ENCODE data around the gene ZNF223. TPM values are rescaled to one million over a fixed set of nuclear protein-coding genes. Genes with fewer than 3 reads are reported as not detected.

The ZNF223 gene
- total and polyA plus RNA-seq, 9 of the 15 experiments (the other 6 are each of a cell fraction or from before 2014, with no cell fraction given) = 0.21 to 1.8 (median 0.71) TPM

GRCh38 chr19:44010468-44010867 lies 41.4 kb upstream of the ZNF223 start:
- Histone ChIP-seq H3K4me2 (ENCODE audit: insufficient read depth, low read length) (no peak overlapping the region), H3K9me1 (ENCODE audit: control insufficient read depth, insufficient read depth, low read length) (no peaks in the 10 kb centered on the region), H3K27ac (ENCODE audit: extremely low read depth, low read depth, low read length) (no peak overlapping the region), H3K9me3 (replicated peaks; ENCODE audit: control insufficient read depth, insufficient read depth, low read depth, low read length) (peaks cover 4% of the 10 kb centered on the region; the same call in 1 of the 2 replicates), H3K27me3 (ENCODE audit: control insufficient read depth in 2 of 2, insufficient read depth in 2 of 2, low read length in 2 of 2) (no peaks in the 10 kb centered on the region), H4K20me1 (replicated peaks; ENCODE audit: control insufficient read depth, insufficient read depth, low read length) (no peaks in the 10 kb centered on the region), H3K9ac (ENCODE audit: insufficient read depth in 1 of 2, low read depth in 2 of 2, low read length in 2 of 2) (no peak overlapping the region), H2AFZ (ENCODE audit: low read depth, low read length) (no peak overlapping the region), H3K79me2 (ENCODE audit: control insufficient read depth, insufficient read depth, low read length) (no peaks in the 10 kb centered on the region), H3K4me3 (no peak overlapping the region), H3K36me3 (ENCODE audit: control insufficient read depth, insufficient read depth, low read length) (peaks cover 17% of the 10 kb centered on the region; the same call in 2 of the 3 replicates), H3K4me1 (replicated peaks in 1 of 2; ENCODE audit: control insufficient read depth in 2 of 2, insufficient read depth in 2 of 2, low read length in 2 of 2) (no peaks in the 10 kb centered on the region)
- POLR2A ChIA-PET = no interaction called here
- FAIRE-seq (no peak), DNase-seq (ENCODE audit: extremely low read depth in 1 of 4, low spot score in 3 of 4) (no peak), ATAC-seq (no peak)
- TF ChIP-seq RBM25 (IDR thresholded peaks at IDR 0.05; ENCODE audit: low read depth, low read length, severe bottlenecking) (peak; percentile 82), POLR2A (conservative IDR thresholded peaks at IDR 0.05) (no peak), ZNF75A (CRISPR knock-in tag; IDR thresholded peaks at IDR 0.05) (peak; percentile 95), NKRF (IDR thresholded peaks at IDR 0.05; ENCODE audit: borderline replicate concordance) (no peak), ZNF518B (CRISPR knock-in tag; IDR thresholded peaks at IDR 0.05) (no peak), ZNF280B (CRISPR knock-in tag; IDR thresholded peaks at IDR 0.05) (0 out of 2 replicates have a peak, but pooled peaks have one; percentile 49), TCF3 (CRISPR knock-in tag; IDR thresholded peaks at IDR 0.05) (no peak), TRIM28 (IDR thresholded peaks at IDR 0.05) (peak; percentile 90), ZNF280A (IDR thresholded peaks at IDR 0.05; ENCODE audit: low read depth, partially characterized antibody) (peak; percentile 85), XRCC3 (IDR thresholded peaks at IDR 0.05) (0 out of 2 replicates have a peak, but pooled peaks have one; percentile 57), CBX5 (IDR thresholded peaks at IDR 0.05; ENCODE audit: borderline replicate concordance, low read depth) (peak; percentile 52; the same call in 1 of the 2 replicates), DMBX1 (CRISPR knock-in tag; IDR thresholded peaks at IDR 0.05; ENCODE audit: borderline replicate concordance) (no peak)
- WGBS (ENCODE audit: insufficient coverage, low coverage, missing lambda C conversion rate) = 40% methylated on average over 5 of the region's 5 CpGs
- CTCF ChIA-PET (ENCODE audit: low intra/inter-chr PET ratio) = no interaction called here
- intact Hi-C loops (cut with micrococcal nuclease) (no loop called here), in situ Hi-C loops (cut with MboI) (no loop called here)
- BruUV-seq (replicated peaks) = no TSS peak
